GM12872 (cell line): Measurements from ENCODE around the gene PACRGL.

ENCODE experiments used
- TF ChIP-seq, protein P1 (sequence below): IDR thresholded peaks from 3 replicates; pipeline ENCODE4 v1.5.1; 2011; ENCODE audit warnings: low read depth, mild to moderate bottlenecking, low read length, moderate library complexity; ENCODE audit not compliant: insufficient read depth

The PACRGL gene

DNA sequence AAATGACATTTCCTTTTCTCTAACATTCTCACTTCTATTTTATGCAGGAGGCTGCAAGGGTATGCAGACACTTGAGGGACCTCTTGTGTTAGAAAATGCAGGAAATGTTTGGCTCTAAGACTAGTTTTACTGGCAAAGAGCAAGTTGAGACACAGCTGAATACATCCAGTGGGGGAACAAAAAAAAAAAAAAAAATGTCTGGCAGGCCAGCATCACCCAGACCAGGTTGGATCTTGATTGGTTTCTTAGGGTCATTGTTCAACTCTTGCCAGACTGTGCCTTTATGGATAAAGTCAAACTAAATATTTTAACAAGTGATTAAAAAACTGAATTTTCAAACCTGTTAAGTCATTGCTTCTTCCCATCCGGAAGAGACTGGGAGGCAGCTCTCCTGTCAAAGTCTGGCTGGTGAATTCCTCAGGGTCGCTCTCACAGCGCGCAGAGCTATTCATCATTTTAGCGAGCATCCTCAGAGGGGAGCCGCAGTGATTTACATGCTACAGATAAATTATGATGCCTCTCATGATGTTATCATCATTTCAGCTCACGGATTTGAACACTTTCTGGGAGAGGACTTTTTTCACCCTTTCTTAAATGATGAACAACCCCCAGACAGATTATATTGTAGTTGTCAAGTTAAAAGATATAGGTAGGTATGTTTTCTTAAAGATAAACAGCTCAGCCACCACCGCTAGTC, 23.6 kb upstream of the PACRGL start:
- TF ChIP-seq, protein P1, sequence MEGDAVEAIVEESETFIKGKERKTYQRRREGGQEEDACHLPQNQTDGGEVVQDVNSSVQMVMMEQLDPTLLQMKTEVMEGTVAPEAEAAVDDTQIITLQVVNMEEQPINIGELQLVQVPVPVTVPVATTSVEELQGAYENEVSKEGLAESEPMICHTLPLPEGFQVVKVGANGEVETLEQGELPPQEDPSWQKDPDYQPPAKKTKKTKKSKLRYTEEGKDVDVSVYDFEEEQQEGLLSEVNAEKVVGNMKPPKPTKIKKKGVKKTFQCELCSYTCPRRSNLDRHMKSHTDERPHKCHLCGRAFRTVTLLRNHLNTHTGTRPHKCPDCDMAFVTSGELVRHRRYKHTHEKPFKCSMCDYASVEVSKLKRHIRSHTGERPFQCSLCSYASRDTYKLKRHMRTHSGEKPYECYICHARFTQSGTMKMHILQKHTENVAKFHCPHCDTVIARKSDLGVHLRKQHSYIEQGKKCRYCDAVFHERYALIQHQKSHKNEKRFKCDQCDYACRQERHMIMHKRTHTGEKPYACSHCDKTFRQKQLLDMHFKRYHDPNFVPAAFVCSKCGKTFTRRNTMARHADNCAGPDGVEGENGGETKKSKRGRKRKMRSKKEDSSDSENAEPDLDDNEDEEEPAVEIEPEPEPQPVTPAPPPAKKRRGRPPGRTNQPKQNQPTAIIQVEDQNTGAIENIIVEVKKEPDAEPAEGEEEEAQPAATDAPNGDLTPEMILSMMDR, result no peak

DNA sequence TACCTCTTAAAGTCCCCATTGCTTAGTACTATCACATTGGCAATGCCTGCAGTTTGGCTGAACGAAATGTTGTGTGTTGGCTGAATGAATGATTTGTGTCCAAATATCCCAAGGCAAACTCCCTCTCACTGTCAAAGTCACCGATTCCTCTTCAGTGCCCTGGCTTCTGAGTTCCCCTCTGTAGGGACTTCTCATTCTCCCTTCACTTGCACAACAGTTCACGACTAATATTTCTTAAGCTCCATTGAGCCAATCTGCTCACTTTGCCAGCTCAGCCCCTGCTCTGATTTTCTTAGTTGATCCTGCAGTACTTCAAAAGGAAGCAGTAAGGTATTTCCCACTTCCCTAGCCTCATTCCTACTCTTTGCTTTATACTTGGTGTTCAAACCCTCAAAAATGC, 21.9 kb upstream of the PACRGL start:
- TF ChIP-seq, protein P1, result no peak

DNA sequence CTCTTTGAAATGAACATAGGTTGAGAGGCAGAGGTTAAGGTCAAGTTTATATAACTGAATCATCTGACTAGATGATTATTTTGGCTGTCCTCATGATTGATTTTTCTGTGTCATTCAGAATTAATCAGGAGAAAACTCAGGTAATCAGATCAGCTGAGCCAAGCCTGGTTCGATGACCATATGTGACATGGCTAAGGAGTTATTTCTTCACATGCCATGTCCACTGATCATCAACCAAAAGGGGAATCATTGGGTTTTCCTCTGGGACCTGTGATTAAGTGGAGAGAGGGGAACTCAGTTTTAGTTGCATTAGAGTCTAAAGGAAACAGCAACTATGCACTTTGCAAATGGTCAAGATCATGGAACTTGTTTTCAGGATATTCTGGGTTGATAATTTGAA, 20.3 kb upstream of the PACRGL start:
- TF ChIP-seq, protein P1, result no peak

DNA sequence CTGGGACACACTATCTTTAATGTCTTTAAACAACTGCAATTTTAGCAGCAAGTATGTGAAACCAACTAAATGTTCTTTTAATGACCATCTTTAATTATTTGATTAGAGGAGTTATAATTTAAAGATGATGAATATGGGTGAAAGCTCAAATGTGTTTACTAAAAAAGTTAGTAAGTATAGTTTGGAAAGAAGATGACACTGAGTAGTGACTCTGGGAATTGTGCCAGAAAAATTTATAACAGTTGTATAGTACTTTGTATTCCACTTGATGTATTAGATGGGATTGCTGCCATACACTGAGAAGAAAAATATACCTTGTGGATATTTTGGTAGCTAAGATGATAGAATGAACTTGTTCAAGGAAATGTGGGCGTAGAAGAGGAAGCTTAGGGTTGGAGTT, 19.5 kb upstream of the PACRGL start:
- TF ChIP-seq, protein P1, result no peak

DNA sequence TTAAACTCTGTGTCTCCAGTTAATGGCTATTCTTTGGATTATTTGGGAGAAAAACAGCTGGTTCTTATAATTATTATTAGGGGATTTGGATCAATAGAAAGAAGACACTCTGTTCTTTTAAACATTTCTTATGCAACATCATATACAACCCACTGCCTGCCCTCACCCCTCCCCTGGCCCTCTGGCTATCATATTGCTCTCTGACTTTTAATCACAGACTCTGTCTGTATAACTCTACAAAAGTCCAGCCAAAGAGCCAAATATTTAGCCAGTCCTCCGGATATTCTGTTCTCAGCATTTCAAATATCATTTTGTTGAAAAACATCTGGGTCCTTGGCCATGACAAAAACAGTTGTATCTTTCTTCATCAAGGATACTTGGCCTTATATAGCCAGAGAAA, 19.0 kb upstream of the PACRGL start:
- TF ChIP-seq, protein P1, result no peak

DNA sequence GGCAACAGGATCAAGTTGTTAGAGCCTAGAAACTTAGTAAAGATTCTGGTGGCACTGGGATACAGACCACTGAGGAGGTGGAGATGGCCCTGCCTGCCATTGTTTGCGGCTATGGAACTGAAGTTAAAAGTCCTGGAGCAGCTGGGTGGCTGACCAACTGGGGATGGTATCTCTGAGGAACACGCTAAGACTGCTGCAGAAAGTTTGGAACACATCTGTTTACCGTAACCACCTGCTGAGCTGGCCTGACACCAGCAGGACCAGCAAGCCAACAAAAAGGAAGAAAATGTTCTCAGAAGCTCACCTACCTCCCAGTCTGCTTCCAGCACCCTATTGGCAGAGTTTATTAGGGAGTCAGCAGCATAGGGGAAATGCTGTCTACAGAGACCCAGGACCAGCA, 17.4 kb upstream of the PACRGL start:
- TF ChIP-seq, protein P1, result no peak

DNA sequence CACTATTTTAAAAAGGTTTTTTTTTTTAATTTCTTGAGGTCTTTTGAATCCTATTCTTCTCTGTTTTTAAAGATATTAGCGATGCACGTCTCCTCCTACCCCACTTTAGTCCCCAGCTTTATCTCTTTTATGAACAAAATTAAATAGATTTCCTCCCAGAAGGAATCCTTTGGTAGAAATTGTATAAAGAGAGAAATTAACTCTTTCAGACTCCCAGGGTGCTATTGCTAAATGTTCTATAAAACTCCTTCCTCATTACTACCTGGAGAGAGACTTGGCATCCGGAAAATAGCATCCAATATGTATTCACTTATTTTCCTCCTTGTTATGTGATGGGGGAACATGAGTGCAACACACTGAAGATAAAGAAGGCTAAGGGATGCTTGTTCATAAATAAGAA, 16.5 kb upstream of the PACRGL start:
- TF ChIP-seq, protein P1, result no peak
